Measurements from ENCODE around the gene NDUFA7.
"Not testable (repeated sequence)": the region's sequence is repeated elsewhere in the genome, so short reads cannot be mapped to it uniquely, and the experiment has no call there.

The NDUFA7 gene

DNA sequence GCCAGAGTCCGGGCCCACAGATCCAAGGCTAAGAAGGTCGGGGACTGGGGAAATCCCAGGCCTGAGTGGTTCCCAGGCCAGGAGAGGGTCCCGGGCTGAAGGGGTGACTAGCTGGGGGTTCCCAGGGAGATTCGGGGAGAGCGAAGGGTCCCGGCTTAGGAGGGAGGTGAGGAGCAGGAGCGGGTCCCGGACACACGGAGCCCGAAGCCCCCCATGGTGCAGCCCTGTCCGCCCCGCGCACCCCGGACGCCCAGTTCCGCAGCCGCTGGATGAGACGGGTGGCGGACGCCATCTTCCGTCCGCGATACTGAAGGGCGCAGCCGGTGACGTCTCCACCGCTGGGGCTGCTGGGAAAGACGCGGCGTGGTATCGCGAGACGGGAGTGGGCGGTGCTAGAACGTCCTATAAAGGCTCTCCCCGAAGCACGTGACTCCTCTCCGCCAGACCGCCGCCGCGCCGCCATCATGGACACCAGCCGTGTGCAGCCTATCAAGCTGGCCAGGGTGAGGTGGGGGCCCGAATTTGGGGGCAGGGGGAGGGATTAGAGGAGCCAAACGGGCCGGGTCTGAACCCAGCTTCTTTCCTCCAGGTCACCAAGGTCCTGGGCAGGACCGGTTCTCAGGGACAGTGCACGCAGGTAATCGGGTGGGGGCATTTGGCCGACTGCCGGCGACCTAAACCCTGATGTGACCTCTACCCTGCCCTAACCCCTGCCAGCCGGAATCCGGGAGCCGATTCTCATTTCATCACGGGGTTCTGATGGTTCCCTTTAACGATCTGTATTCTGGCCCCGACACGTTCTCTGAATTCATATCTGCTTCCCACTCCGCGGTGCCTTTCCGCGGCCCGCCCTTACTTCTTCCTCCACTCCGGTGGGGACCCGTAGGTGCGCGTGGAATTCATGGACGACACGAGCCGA, at the start of gene NDUFA7, which contains the start of gene RPS28:
NDUFA7 (minus strand) TSS at position 309 of the 919 bp plus-strand sequence; CDS start at position 292, 17 bp downstream.
RPS28 (plus strand) TSS at position 430 of the 919 bp plus-strand sequence; CDS start at position 465, 35 bp downstream.
- DNase-seq = peak; percentile 96

DNA sequence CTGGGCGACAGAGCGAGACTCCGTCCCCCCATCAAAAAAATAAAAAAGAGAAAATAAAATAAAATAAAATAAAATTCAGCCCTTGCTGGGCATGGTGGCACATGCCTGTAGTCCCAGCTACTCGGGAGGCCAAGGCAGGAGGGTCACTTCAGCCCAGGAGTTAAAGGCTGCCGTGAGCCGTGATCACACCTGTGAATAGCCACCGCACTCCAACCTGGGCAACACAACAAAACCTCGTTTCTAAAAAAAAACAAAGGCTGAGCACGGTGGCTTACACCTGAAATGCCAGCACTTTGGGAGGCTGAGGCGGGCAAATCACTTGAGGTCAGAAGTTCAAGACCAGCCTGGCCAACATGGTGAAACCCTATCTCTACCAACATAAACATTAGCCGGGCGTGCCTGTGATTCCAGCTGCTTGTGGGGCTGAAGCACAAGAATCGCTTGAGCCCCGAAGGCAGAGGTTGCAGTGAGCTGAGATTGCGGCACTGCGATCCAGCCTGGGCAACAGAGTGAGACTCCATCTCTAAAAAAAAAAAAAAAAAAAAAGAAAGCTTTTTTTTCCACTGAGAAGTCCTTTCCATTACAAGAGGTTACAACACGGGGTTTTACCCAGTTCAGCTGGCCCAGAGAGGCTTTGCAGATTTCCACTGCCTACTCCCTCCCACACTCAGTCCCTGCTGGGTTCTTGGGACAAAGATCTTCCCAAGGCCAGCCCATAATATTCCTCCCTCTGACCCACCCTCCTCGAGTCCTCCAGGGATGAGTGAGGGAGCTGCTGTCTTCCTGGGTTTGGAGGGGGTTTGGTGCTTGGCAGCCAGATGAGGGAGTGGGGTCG, 49.2 kb upstream of the NDUFA7 start:
- DNase-seq = no peak

DNA sequence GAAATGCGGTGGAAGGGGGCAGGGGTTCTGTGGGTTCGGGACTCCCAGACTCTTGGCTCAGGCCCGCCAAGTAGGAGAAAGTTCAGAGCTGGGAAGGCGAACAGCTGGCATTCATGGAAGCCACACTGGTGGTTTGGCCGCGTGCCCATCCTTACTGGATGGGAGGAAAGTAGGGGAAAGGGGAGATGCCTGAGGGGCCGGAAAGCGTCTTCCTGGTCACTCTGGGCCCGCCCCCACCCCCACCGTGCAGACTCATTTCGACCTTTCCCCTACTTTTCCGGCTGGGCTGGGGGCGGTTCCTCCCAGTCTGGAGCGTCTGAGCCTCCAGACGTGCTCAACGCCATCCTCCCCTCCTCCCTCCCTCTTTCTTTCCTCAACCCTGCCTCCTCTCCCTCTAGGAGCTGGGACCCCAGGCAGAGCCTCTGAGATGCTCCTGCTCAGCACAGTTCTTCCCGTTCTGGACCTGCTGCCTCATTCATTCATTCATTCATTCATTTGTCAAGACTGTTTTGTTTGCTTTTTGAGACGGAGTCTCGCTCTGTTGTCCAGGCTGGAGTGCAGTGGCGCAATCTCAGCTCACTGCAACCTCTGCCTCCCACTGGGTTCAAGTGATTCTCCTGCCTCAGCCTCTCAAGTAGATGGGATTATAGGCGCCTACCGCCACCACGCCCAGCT, 46.3 kb upstream of the NDUFA7 start:
- no peak for DNase-seq

DNA sequence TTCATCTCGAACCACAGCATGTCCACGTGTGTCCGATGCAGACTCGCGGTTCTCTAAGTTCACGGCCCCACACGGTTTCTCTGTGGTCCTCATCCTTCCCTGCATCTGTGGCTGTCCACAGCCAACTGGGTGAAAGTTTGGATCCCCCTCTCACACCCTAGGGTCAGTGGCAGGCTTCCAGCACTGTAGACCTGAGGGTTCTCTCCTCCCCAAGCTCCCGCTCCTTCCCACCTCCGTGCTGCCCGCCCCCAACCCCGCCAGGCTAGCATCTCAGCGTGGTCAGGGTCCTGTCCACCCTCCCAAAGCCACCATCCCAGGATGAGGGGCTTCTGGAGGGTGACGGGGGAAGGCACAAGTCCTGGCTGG, 45.8 kb upstream of the NDUFA7 start:
- no peak for DNase-seq

DNA sequence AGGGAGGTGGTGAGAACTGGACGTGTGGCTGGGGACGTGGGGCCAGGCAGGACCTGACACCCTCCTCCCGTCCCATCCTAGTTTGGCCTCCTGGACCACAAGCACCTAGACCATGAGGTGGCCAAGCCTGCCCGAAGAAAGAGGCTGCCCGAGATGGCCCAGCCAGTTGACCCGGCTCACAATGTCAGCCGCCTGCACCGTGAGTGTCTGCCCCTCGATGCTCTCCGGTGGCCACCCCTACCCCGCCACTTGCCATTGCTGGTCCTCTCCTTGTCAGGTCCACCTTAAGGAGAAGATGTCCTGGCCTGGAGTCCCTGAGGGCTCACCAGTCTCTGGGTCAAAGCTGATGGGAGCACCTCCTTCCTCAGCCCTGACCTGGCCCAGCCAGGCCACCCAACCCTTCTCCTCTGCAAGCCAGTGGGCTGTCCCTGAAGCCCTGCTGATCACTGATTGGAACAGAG, 45.0 kb upstream of the NDUFA7 start:
- DNase-seq = no peak

DNA sequence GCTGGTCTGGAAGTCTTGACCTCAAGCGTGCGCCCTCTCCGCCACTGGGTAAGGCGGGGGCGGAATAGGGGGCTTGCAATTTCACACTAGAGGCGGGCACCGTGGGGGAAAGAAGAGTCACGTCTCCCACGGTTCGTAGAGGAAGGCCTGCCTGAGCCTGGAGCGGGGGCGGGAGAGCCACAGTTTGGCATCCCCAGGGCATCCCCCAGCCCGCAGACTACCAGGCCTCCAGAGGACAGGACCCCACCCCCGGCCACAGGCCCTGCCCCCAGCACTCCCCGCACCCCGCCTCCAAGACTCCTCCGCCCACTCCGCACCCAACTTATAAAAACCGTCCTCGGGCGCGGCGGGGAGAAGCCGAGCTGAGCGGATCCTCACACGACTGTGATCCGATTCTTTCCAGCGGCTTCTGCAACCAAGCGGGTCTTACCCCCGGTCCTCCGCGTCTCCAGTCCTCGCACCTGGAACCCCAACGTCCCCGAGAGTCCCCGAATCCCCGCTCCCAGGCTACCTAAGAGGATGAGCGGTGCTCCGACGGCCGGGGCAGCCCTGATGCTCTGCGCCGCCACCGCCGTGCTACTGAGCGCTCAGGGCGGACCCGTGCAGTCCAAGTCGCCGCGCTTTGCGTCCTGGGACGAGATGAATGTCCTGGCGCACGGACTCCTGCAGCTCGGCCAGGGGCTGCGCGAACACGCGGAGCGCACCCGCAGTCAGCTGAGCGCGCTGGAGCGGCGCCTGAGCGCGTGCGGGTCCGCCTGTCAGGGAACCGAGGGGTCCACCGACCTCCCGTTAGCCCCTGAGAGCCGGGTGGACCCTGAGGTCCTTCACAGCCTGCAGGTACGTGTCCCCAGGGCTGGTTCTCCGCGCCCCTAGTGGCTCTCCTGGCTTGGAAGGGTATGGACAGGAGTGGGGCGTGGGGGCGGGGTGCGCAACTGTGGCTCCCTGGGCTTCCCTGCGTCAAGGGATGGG, 42.9 kb upstream of the NDUFA7 start, which contains the start of gene ANGPTL4:
ANGPTL4 (plus strand) TSS at position 353 of the 969 bp plus-strand sequence; CDS start at position 520, 167 bp downstream.
- DNase-seq = peak; percentile 61

DNA sequence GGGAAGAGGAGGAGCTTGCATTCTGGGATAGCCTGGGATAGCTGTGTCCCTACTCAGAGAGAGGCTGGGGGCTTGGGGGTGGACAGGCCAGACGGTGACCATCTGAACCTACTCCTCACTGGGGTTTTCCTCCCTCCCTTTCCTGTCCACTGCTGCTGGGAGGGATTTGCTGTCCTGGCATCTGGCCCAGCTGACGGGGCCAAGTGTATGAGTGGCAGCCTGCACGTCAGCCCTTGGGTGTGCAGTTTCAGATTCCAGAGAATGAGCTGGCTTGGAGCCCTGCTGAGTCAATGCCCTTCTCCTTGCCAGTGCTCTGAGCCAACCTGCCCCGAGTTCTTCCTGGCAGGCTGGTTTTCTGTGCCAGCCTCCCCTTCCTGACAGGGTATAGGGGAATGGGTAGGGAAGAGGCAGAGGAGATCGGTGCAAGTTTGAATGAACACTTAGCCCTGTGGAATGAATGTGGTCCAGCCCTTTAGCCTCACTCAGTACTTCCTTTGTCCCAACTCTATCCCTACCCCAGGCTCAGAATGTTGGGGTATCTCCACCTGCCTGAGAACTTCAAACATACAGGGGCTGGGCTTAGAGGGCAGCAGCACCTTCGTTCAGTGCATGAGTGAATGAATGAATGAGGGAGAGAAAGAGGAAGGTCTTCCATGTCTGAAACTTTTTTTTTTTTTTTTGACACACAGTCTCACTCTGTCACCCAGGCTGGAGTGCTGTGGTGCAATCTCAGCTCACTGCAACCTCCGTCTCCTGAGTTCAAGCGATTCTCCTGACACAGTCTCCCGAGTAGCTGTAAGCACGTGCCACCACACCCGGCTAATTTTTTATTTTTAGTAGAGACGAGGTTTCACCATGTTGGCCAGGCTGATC, 41.0 kb upstream of the NDUFA7 start:
- peak; percentile 9 for DNase-seq

DNA sequence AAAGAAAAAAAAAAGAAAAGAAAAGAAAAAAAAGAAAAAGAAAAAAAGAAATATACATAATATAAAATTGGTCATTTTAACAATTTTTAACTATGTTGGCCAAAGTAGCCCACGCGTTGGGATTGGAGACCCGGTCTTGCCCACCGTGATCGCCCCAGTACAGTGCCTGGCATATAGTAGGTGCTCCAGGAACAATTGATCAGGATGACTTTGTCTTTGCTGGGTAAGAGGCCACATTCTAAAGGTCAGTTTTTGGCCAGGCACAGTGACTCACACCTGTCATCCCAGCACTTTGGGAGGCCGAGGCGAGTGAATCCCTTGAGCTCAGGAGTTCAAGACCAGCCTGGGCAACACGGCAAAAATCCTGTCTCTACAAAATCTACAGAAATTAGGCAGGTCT, 39.0 kb upstream of the NDUFA7 start:
- no peak for DNase-seq

DNA sequence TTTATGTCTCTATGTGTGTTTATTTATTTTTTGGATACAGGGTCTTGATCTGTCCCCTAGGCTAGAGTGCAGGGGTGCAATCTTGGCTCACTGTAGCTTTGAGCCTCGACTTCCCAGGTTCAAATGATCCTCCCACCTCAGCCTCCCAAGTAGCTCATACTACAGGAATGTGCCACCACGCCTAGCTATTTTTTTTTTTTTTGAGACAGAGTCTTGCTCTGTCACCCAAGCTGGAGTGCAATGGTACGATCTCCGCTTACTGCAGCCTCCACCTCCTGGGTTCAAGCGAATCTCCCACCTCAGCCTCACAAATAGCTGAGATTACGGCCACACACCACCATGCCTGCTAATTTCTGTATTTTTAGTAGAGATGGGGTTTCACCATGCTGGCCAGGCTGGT, 37.8 kb upstream of the NDUFA7 start:
- DNase-seq = no peak

DNA sequence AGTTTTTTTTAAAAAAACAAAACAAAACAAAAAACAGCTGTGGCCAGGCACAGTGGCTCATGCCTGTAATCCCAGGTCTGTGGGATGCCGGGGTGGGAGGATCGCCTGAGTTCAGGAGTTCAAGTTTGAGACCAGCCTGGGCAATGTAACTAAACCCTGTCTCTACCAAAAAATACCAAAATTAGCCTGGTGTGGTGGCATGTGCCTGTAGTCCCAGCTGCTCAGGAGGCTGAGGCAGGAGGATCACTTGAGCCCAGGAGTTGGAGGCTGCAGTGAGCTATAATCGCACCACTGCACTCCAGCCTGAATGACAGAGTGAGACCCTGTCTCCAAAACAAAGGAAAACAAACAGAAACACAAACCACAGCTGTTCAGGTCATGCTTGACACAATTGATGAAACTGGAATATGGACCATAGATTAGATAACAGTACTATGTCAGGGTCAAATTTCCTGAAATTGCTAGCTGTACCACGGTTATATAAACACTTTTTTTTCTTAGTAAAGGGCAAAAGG, 35.9 kb upstream of the NDUFA7 start:
- no peak for DNase-seq

DNA sequence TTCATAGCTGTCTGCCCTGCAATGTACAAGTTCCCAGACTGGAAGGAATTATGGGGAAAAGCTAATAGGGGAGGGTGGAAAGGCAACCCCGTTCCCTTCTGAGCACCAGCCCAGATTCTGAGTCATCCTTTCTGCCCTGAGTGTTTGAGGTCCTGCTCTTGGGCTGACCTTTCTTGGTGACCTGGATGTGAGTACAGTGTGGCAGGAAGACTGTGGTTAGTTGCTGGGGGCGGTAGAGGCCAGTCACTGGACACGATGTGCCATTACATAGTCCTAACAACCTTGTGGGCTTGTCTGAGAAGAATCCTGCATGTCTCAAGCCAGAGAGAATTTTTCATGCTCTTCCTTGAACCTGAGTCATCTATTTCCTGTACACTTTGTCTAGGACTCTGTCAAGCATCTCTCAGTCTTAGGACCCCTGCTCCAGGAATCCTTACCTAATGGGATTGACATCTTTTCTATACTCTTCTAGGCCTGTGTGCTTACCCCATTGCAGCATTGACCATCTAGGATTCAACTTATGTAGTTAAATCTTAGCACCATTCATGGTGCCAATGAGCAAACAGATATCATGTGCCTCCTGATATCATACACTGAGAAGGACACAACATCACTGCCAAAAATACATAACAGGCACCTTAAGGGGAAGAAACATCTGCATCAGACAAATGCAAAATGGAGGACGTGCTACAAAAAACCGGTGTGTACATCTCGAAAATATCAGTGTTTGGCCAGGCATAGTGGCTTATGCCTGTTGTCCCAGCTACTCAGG, 34.6 kb upstream of the NDUFA7 start:
- DNase-seq = no peak

DNA sequence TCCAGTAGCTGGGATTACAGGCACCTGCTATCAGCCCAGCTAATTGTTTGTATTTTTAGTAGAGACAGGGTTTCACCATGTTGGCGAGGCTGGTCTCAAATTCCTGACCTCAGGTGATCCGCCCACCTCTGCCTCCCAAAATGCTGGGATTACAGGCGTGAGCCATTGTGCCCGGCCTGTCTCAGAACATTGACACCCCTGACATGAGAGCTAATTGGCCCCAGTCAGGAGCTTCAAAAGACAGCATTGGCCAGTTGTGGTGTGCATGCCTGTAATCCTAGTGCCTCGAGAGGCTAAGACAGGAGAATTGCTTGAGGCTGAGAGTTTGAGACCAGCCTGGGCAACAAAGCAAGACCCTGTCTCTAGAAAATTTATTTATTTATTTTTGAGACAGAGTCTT, 31.7 kb upstream of the NDUFA7 start:
- DNase-seq = not testable (repeated sequence)

DNA sequence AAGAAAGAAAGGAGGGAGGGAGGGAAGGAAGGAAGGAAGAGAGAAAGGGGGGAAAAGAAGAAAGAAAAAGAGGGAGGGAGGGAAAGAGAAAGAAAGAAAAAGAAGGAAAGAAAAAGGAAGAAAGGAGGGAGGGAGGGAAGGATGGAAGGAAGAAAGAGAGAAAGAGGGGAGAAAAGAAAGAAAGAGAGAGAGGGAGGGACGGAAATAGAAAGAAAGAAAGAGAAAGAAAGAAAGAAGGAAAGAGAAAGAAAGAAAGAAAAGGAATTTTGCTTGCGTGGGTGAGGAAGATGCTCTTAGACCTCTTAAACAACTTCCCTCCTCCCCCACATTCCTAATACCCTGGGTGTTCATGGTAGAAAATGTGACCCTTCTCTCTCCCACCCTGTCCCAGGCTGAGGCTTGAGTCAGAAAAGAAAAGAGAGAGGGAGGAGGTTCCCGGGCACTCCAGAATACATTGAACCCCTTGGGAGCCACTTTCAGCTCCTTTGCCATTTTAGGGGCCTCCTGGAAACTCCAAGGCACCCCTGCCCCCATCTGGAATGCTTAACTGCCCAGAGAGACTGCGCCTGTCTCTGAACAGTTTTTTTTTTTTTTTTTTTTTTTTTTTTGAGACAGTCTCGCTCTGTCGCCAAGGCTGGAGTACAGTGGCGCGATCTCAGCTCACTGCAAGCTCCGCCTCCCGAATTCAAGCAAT, 31.1 kb upstream of the NDUFA7 start:
- no peak for DNase-seq

DNA sequence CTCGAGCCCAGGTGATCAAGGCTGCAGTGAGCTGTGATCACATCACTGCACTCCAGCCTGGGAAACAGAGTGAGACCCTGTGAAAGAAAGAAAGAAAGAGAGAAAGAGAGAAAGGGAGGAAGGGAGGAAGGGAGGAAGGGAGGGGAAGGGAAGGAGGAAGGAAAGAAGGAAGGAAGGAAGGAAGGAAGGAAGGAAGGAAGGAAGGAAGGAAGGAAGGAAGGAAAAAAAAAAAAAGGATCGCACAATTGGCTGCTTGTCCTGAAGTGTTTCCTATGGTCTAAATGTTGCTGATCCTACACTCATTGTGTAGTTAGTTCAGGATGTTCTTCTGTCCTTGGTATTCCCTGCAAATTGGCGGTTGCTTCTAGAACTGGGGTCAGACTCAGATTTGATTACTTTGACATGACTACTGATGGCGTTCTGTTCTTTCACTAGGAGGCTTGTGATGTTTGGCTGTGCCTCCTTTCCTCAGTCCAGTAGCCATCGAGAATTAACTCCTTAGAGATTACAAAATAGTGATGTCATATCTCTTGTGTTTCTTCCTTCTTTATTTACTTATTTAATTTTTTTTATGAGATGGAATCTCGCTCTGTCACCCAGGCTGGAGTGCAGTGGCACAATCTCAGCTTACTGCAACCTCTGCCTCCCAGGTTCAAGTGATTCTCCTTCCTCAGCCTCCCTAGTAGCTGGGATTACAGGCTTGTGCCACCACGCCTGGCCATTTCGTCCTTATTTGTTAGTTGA, 28.6 kb upstream of the NDUFA7 start:
- not testable (repeated sequence) for DNase-seq

DNA sequence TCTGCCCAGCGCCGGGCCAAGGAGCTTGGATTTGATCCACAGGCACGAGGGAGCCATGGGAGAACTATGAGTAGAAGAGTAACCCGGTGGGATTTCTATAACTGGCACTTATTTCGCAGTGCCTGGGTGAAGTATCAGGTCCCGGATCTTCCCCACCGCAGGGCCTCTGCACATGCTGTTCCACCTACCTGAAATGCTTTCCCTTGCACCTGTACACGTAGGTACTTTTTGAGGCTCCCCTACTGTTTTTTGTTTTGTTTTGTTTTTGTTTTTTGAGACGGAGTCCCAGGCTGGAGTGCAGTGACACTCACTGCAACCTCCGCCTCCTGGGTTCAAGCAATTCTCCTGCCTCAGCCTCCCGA, 22.3 kb upstream of the NDUFA7 start:
- no peak for DNase-seq

DNA sequence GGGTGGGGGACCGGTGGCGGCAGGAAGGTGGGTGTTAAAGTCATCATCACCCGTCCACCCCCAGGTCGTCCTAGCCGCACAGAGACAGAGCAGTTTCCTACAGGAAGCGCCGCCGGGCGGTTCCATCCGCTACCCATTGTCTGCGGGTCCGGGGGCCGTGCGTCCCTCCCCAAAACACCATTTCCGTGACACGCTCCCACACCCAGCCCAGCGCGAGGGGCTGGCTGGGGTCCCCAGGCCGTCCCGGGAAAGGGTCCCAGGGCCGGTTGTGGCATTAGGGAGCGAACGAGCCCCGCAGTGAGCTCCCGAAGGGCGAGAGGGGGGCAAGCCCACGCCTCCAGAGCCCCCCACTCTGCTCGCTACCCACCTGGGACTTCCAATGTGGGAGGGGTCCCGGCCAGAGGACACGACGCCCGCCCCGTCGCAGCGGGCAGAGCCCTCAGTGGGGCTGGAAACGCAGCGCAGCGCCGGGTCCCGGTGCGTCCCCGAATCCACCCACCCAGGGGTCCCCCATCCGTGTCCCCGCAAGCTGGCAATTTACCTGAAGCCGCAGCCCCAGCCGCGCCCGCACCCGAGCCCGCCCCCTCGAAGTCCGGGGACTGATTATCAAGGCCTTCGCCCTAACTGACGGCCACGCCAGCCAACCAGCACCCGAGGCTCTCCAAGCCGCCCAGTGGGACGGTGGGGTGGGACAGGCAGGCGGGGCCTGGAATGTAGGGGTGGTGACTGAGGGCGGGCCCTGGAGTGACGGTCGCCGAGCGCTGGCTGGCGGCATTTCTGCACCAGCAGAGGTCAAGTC, 21.7 kb upstream of the NDUFA7 start, which contains the start of gene KANK3:
KANK3 (minus strand) TSS at position 579 of the 799 bp plus-strand sequence. CDS start 5,434 bp downstream, outside the sequence.
- peak; percentile 94 for DNase-seq

DNA sequence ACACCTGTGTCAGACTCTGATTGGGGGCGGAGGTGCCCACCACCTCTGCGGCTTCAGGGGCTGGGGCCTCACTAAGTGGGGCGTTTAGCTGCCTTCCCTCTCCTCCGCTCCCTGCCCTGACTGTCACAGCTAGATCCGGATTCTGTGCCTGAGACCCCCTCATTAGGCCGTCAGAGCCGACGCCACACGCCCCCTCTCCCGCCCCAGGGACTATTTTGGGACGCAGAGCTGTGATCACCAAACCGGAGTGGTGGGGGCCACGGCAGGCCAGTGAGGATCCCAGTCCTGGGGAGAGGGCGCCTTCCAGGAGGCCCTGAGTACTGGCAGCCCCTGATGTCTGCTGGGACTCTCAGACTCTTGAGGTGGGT, 21.1 kb upstream of the NDUFA7 start:
- DNase-seq = no peak

All from stimulated activated CD4-positive, alpha-beta T cell treated with anti-CD3 and anti-CD28 coated beads, Interleukin-4, amount 100 ng/mL, for 1 hour (primary cell).